GM19324 (cell line): ENCODE measurements around the gene FH.

Experiments
- ATAC-seq: cut with Tn5 transposase; IDR thresholded peaks from one replicate; pipeline ENCODE4 v1.9.1; 2021; ENCODE audit warnings: mild to moderate bottlenecking, moderate library complexity; ENCODE audit not compliant: unreplicated experiment, low FRiP score

The FH gene

GRCh38 chr1:241527146-241527545 is 7.6 kb upstream of the FH start:
- ATAC-seq = no peak

DNA sequence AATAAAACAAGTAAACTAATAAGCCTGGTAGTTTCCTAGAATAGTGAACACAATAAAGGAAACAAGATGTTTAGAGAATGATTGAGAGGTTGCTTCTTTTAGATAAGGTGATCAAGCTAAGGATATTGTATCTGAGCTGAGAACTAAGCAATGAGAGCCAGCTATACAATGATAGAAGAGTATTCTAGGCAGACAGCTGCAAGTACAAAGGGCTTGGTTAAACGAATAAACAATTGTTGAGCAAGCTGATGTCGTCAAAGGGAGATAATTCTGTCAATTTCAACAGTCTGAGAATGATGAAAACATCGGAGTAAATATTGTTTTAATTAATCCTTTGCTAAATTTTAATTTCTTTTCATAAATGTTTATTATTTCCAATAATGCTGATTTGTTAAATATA is 5.5 kb upstream of the FH start:
- ATAC-seq = no peak

GRCh38 chr1:241521718-241522117 is 2.2 kb upstream of the FH start:
- ATAC-seq = no peak

GRCh38 chr1:241520080-241520465 is 518 bp upstream of the FH start:
- no peak for ATAC-seq

DNA sequence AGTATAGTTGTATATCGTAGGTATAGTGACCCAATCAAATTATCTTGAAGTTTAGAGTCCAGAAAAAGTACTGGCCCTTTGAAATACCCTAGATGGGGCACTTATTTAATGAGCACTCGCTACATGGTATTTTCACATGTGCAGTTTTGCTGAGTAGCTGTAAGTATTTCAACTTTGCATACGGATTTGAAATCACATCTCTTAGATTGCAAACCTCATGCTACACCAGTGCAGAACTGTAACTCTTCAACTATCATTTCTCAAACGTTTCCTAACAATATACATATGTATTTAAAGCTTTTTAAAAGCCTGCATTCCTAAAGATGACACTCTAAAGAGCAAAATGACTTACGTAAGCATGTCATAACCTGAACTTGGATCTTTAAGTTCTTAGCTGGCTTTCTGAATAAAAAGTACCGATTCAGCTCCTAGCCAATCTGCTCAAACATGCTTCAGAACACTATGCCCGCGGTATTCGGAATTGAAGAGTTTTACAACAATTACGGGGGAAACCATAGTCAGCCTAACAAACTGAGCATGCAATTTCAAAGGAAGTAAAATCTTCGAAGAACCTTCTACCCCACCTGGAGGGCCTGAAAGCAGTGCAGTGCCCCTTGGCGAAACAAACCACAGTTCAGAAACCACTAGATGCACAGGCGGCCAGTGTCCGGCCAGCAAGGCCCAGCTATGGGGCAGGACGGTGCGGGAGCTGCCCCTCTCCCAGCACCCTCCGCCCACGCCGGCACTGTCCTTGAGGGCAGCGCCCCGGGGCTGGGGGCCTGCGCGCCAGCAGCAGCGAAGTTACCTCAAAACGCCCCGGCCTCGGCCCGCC is 863 bp downstream of the FH start:
- ATAC-seq = peak; percentile 31

DNA sequence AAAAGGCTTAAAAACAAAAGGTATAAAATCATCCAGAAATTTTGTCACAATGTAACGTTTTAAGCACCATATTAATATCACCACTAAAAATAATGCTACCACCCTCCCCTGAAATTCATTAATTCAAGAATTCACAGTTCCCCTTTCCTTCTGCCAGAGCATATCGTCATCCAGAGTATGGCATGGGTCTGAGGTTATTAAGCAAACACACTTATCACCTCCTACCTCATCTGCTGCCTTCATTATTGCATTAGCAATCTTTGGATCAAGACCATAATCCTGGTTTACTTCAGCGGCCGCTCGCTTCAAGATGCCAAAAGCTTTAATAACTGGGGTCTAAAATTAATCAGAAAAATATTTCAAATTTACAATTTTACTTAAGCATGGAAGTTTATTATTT is 6.2 kb downstream of the FH start:
- no peak for ATAC-seq

DNA sequence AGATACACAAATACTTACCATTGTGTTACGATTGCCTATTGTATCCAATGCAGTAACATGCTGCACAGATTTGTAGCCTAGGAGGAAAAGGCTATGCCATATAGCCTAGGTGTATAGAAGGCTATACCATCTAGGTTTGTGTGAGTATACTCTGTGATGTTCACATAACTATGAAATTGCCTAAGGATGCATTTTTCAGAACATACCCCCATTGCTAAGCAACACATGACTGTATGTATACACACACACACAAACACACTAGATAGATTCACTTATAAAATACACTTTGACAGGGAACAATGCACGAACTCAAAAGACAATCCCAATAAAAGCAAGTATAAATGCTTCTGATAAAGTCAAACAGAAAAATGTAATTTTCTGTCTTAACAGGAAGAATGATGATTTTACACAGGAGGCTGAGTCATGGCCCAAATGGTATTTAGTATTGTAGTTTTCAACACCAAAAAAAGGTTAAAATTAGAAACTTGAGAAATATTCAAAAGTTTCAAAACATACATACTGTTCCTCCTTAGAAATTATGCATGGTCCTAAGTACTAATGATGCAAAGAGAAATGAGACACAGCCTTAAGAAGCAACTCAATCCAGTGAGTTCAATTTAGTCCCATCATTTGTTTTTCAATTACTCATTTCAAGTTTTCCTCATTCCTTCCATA is 12.2 kb downstream of the FH start:
- no peak for ATAC-seq

DNA sequence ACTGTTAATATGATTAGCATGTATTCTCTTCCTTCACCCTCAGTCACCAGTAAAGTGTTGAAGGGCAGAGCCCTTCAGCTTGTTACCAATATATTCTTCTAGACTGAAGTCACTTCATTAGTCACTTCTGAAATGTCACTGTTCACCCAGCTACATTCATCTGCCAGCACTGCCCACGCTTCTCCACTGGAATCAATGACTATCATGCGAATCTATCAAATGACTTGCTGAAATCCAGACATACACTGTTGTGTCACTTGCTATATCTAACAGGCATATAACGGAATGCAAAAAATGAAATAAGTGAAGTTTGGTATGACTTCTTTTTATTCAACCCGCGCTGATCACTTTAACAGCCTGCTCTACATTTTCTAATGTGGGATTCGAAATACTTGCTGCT is 16.1 kb downstream of the FH start:
- no peak for ATAC-seq

DNA sequence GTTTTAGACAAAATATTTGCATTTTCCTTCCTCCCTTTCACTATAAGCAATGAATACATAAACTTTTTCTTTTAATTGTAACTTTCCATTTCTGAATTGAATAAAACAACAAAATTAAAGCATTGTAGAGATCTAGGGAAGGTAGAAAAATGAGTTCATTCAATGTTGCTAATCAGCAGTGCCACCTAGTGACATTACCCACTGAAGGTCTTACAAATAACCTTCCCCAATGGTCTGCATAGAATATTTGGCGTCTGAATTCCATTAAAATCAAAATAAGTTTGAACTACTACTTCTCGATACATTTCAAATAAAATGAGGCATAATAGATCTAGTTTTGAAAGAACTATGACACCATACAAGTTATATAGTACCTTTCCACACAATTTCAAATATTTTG is 19.6 kb downstream of the FH start:
- no peak for ATAC-seq

DNA sequence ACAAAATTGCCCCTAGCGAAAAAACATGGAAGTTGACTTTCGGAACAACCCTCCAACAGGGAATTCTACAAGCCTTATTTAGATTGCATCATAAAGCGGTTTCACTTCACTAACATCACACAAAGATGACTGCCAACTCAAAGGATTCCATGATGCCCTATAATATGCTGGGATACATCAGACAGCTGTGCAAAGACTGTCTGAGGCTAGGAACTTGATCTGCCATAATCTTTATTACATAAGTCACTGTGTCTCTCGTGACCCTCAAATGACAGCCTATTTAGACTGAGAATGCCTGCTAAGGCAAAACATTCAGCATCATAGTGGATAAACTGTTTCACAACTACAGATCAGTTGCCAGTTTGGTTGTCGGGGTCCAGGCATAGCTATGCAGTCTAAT is 23.8 kb downstream of the FH start:
- no peak for ATAC-seq

- ATAC-seq = no peak
Observed at GRCh38 chr1:241488739-241489138, 30.8 kb downstream of the FH start.

- peak; percentile 66 for ATAC-seq
Observed at GRCh38 chr1:241485554-241485992, 34.0 kb downstream of the FH start.

DNA sequence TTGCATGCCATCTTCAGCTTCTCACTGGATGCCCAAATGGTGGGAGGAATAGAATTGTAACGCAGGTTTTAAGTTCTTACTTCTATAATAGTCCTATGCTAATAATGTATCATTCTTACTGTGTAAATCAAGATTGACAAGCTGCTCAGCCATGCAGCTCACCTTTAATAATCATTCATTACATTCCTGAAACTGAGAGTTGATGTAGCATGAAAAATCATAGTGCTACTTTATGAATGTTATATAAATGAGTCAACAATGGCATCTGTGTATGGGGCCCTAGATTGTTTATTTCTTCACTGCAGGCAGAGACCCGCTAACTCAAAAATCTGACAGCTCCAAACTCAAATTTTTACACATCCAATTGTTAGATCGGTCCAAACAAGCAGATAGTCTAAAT is 34.4 kb downstream of the FH start:
- ATAC-seq = no peak

GRCh38 chr1:241482761-241483250 is 36.7 kb downstream of the FH start:
- ATAC-seq = no peak

GRCh38 chr1:241479294-241479693 is 40.3 kb downstream of the FH start:
- ATAC-seq = no peak

DNA sequence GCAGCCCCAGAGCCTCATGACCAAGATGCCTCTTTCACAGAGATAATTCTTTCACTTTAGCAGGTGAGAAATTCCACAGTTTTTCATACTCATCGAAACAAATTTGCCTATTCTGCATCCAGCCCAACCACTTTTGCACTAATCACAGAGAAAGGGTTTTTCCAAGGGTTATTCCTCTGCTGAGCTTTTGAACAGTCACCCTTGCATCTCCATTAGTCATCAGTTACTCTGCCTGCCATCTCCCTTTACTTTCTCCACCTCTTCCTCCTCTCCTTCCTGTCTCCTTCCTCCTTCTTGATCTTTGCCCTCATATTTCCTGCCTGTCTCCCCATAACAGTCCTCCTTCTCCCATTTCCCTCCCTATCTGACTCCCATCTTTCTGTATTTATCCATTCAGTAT is 43.9 kb downstream of the FH start:
- no peak for ATAC-seq

GRCh38 chr1:241473026-241473425 is 46.5 kb downstream of the FH start:
- ATAC-seq = no peak

GRCh38 chr1:241470908-241471590 is 48.5 kb downstream of the FH start:
- ATAC-seq = no peak

DNA sequence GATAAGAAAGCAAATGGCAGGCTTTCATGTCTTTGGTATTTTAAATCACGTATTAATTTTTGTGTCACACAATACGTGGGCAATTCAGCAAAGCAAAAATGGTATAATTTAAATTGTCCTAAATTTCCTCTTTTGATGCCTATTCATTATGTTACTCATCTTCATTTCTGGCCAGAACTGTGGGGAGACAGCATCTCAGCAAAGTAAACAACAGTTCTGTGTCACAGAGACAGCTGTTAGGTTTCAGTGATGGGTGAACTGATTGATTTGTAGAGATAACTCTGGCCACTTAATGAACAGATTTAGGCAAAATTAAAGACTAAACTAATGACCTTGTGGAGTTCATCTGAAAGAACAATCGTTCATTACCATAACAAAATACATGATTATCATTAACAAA is 49.2 kb downstream of the FH start:
- no peak for ATAC-seq

GRCh38 chr1:241465673-241466072 is 53.9 kb downstream of the FH start:
- no peak for ATAC-seq

DNA sequence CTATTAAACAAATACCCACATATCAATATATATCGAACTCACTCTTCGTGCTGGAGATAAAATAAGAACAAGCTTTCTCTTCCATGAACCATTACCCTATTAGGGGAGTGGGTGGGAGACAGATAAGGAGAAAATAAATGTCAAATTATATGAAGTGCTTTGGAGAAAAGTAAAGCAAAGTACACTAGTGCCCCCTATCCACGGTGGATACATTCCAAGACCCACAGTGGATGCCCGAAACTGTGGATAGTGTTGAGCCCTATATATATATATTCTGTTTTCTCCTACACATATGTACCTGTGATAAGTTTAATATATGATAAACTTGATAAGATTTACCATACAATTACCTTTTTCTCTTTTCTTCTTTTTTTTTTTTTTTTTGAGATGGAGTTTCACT is 54.6 kb downstream of the FH start:
- no peak for ATAC-seq
